ENCODE data around the gene SLC16A11.
"Not testable (repeated sequence)": the region's sequence is repeated elsewhere in the genome, so short reads cannot be mapped to it uniquely, and the experiment has no call there.

Gene SLC16A11

GRCh38 chr17:7043497-7044198 lies at the start of gene SLC16A11:
Gene SLC16A11, minus strand, starts transcription at chr17:7044092. Its CDS starts 579 bp downstream, at chr17:7043513.
- DNase-seq, result peak; percentile 48

- DNase-seq, result not testable (repeated sequence)
Observed at GRCh38 chr17:7091311-7092005, 47.6 kb upstream of the SLC16A11 start.

- DNase-seq, result not testable (repeated sequence)
Observed at GRCh38 chr17:7089570-7089969, 45.7 kb upstream of the SLC16A11 start.

GRCh38 chr17:7088442-7088841 lies 44.5 kb upstream of the SLC16A11 start:
- not testable (repeated sequence) for DNase-seq

- no peak for DNase-seq
Observed at GRCh38 chr17:7084088-7084487, 40.2 kb upstream of the SLC16A11 start.

- DNase-seq, result no peak
Observed at GRCh38 chr17:7083592-7083991, 39.7 kb upstream of the SLC16A11 start.

GRCh38 chr17:7081341-7082062 lies 37.6 kb upstream of the SLC16A11 start:
- DNase-seq, result no peak

- DNase-seq, result no peak
Observed at GRCh38 chr17:7080456-7081041, 36.7 kb upstream of the SLC16A11 start.

GRCh38 chr17:7079581-7080455 lies 35.9 kb upstream of the SLC16A11 start, which contains the start of gene CLEC10A:
Gene CLEC10A, minus strand, starts transcription at chr17:7080251. Its CDS starts 1,439 bp downstream, at chr17:7078812.
- DNase-seq, result no peak

GRCh38 chr17:7078711-7079110 lies 34.8 kb upstream of the SLC16A11 start:
- DNase-seq, result no peak

- no peak for DNase-seq
Observed at GRCh38 chr17:7077911-7078546, 34.1 kb upstream of the SLC16A11 start.

GRCh38 chr17:7074931-7075330 lies 31.0 kb upstream of the SLC16A11 start:
- no peak for DNase-seq

- DNase-seq, result no peak
Observed at GRCh38 chr17:7072406-7072805, 28.5 kb upstream of the SLC16A11 start.

GRCh38 chr17:7070712-7071111 lies 26.8 kb upstream of the SLC16A11 start:
- DNase-seq, result no peak

GRCh38 chr17:7068268-7068667 lies 24.4 kb upstream of the SLC16A11 start:
- no peak for DNase-seq

- no peak for DNase-seq
Observed at GRCh38 chr17:7067198-7067597, 23.3 kb upstream of the SLC16A11 start.

- no peak for DNase-seq
Observed at GRCh38 chr17:7064261-7064660, 20.4 kb upstream of the SLC16A11 start.

GRCh38 chr17:7063518-7064094 lies 19.7 kb upstream of the SLC16A11 start:
- DNase-seq, result no peak

GRCh38 chr17:7060165-7060891 lies 16.4 kb upstream of the SLC16A11 start:
- DNase-seq, result peak; percentile 43

GRCh38 chr17:7058831-7059447 lies 15.0 kb upstream of the SLC16A11 start:
- no peak for DNase-seq
